ENCODE data around the gene OLFM4.

OLFM4 gene

DNA sequence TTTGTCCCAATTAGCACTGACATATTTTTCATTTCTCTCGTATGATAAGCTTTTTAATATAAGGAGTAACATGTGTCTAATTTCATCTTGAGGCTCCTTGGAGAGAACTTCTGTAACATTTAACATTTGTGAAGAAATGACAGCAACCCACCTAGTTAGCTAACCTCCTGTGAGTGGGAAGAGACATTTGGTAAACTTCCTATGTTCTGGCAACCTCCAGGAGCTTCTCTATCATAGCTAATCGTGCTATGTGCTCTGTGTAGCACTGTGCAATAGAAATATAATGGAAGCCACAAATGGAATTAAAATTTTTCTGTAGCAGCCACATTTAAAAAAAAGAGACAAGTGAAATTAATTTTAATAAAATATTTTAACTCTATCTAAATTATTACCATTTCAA is 5.4 kb upstream of the OLFM4 start:
- no peak overlapping the region for H3K56ac ChIP-seq (ENCODE audit: low read length)
- DNase-seq, result no peak
- H3K18ac ChIP-seq (ENCODE audit: low read length), result no peak overlapping the region
- no peak overlapping the region for H2AK5ac ChIP-seq (ENCODE audit: low read length)
- WGBS (ENCODE audit: extremely low coverage, insufficient coverage, low lambda C conversion rate), result no CpG with 5 or more reads among the region's 2 CpGs
- no peak overlapping the region for H2BK15ac ChIP-seq (replicated peaks; ENCODE audit: low read depth)
- no peaks in the 10 kb centered on the region for H3K36me3 ChIP-seq (ENCODE audit: control insufficient read depth, insufficient read depth, low read length)
- no peak overlapping the region for H2BK5ac ChIP-seq (ENCODE audit: low read length)
- no peak overlapping the region for H2BK120ac ChIP-seq (ENCODE audit: low read depth, low read length)
- H3K4ac ChIP-seq (ENCODE audit: low read depth, low read length), result no peak overlapping the region
- no peak overlapping the region for H4K5ac ChIP-seq (ENCODE audit: low read length)
- H3K23ac ChIP-seq (ENCODE audit: low read length), result no peak overlapping the region
- no peaks in the 10 kb centered on the region for H3K27me3 ChIP-seq (ENCODE audit: insufficient read depth, low read length, poor library complexity)
- no peaks in the 10 kb centered on the region for H3K79me1 ChIP-seq (ENCODE audit: low read length)
- H3K9ac ChIP-seq (ENCODE audit: low read length), result no peak overlapping the region
- H3K4me2 ChIP-seq (ENCODE audit: low read length), result no peak overlapping the region
- H3K4me1 ChIP-seq (ENCODE audit: control insufficient read depth, low read depth, low read length), result no peaks in the 10 kb centered on the region
- no peak overlapping the region for H3K27ac ChIP-seq (ENCODE audit: low read depth, low read length)
- H3K79me2 ChIP-seq (ENCODE audit: control insufficient read depth, insufficient read depth, low read length), result no peaks in the 10 kb centered on the region
- no peak overlapping the region for H4K8ac ChIP-seq (ENCODE audit: low read depth, low read length)
- H3K4me3 ChIP-seq (ENCODE audit: low read length), result no peak overlapping the region

DNA sequence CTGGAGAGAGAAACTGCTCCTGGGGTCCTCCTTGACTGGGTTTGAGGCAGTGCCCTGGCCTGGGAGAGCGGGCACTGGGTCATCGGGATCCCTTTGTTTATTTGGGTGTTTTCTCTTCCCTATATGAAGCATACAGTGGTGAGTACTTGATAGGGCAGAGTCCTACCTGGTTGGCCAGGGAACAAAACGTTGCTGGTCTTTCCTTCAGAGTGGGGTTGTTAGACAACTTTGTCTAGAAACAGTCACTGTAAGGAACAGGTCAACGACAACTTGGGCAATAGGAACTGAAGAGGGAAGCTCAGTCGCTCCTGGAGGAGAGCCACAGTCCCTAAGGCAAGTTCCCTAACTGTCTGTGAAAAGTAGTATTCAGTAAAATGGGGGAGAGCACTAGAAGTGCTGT is 550 bp upstream of the OLFM4 start:
- Histone ChIP-seq H3K27ac (ENCODE audit: low read depth, low read length) (no peak overlapping the region), H3K56ac (ENCODE audit: low read length) (no peak overlapping the region), H3K4me2 (ENCODE audit: low read length) (no peak overlapping the region), H2BK5ac (ENCODE audit: low read length) (no peak overlapping the region), H2BK120ac (ENCODE audit: low read depth, low read length) (no peak overlapping the region), H2BK15ac (replicated peaks; ENCODE audit: low read depth) (no peak overlapping the region), H3K27me3 (ENCODE audit: insufficient read depth, low read length, poor library complexity) (peaks cover 2% of the 10 kb centered on the region), H3K36me3 (ENCODE audit: control insufficient read depth, insufficient read depth, low read length) (no peaks in the 10 kb centered on the region), H4K8ac (ENCODE audit: low read depth, low read length) (no peak overlapping the region), H3K79me1 (ENCODE audit: low read length) (no peaks in the 10 kb centered on the region), H4K5ac (ENCODE audit: low read length) (no peak overlapping the region), H3K4ac (ENCODE audit: low read depth, low read length) (no peak overlapping the region), H3K23ac (ENCODE audit: low read length) (no peak overlapping the region), H3K4me3 (ENCODE audit: low read length) (no peak overlapping the region), H3K9ac (ENCODE audit: low read length) (no peak overlapping the region), H3K79me2 (ENCODE audit: control insufficient read depth, insufficient read depth, low read length) (no peaks in the 10 kb centered on the region), H3K18ac (ENCODE audit: low read length) (no peak overlapping the region), H3K4me1 (ENCODE audit: control insufficient read depth, low read depth, low read length) (no peaks in the 10 kb centered on the region), H2AK5ac (ENCODE audit: low read length) (no peak overlapping the region)
- WGBS (ENCODE audit: extremely low coverage, insufficient coverage, low lambda C conversion rate), result no CpG with 5 or more reads among the region's 5 CpGs
- DNase-seq, result no peak

DNA sequence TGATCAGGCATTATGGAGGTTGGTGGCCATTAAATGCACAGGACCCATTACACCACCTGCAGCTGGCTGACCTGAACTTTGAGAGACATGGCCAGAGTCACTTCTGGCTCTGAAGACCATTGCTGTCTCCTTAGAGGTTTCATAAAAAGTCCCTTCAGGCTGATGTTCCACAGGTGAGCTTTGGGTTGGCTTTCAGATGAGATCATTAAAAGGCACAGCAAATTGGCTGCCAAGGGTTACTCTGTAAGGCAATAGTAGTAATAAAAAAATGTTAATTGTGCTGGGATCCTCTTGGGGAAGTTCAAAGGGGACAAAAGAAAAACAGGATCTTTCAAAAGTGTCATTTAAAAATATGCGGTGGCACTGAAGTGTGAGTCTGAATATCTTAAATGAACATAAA is 4.2 kb downstream of the OLFM4 start:
- Histone ChIP-seq H2AK5ac (ENCODE audit: low read length) (no peak overlapping the region), H3K27ac (ENCODE audit: low read depth, low read length) (no peak overlapping the region), H3K27me3 (ENCODE audit: insufficient read depth, low read length, poor library complexity) (peaks cover 2% of the 10 kb centered on the region), H4K5ac (ENCODE audit: low read length) (no peak overlapping the region), H3K56ac (ENCODE audit: low read length) (no peak overlapping the region), H3K36me3 (ENCODE audit: control insufficient read depth, insufficient read depth, low read length) (no peaks in the 10 kb centered on the region), H4K8ac (ENCODE audit: low read depth, low read length) (no peak overlapping the region), H2BK15ac (replicated peaks; ENCODE audit: low read depth) (no peak overlapping the region), H3K79me2 (ENCODE audit: control insufficient read depth, insufficient read depth, low read length) (no peaks in the 10 kb centered on the region), H3K23ac (ENCODE audit: low read length) (no peak overlapping the region), H2BK5ac (ENCODE audit: low read length) (no peak overlapping the region), H3K4me2 (ENCODE audit: low read length) (no peak overlapping the region), H3K79me1 (ENCODE audit: low read length) (no peaks in the 10 kb centered on the region), H2BK120ac (ENCODE audit: low read depth, low read length) (no peak overlapping the region), H3K18ac (ENCODE audit: low read length) (no peak overlapping the region), H3K9ac (ENCODE audit: low read length) (no peak overlapping the region), H3K4me1 (ENCODE audit: control insufficient read depth, low read depth, low read length) (no peaks in the 10 kb centered on the region), H3K4ac (ENCODE audit: low read depth, low read length) (no peak overlapping the region), H3K4me3 (ENCODE audit: low read length) (no peak overlapping the region)
- no peak for DNase-seq
- WGBS (ENCODE audit: extremely low coverage, insufficient coverage, low lambda C conversion rate), result no CpG with 5 or more reads among the region's 1 CpG

DNA sequence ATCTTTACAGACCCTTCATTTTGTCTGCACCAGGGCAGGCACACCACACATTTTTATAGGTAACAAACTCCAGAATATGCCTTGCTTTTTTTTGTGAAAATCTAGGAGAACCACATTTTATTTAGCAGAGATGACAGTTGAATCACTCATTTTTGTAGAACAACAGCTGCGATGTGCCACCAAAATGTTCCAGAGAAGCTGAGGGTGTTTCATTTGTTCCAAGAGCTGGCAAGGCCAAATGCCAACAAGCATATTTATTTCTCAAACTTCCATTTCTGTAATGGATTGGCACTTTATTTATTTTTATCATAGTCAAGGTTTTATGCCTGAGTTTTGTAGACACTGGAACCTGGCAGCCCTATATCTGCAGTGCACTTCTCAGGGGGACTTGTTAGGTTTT is 10.4 kb downstream of the OLFM4 start:
- H3K4me3 ChIP-seq (ENCODE audit: low read length), result no peak overlapping the region
- no peak overlapping the region for H3K9ac ChIP-seq (ENCODE audit: low read length)
- no peak overlapping the region for H4K5ac ChIP-seq (ENCODE audit: low read length)
- no peak overlapping the region for H4K8ac ChIP-seq (ENCODE audit: low read depth, low read length)
- H2AK5ac ChIP-seq (ENCODE audit: low read length), result no peak overlapping the region
- no peak overlapping the region for H2BK15ac ChIP-seq (replicated peaks; ENCODE audit: low read depth)
- H3K79me2 ChIP-seq (ENCODE audit: control insufficient read depth, insufficient read depth, low read length), result no peaks in the 10 kb centered on the region
- no peaks in the 10 kb centered on the region for H3K79me1 ChIP-seq (ENCODE audit: low read length)
- H3K4me2 ChIP-seq (ENCODE audit: low read length), result no peak overlapping the region
- no peak overlapping the region for H3K56ac ChIP-seq (ENCODE audit: low read length)
- no peaks in the 10 kb centered on the region for H3K27me3 ChIP-seq (ENCODE audit: insufficient read depth, low read length, poor library complexity)
- no peak overlapping the region for H3K23ac ChIP-seq (ENCODE audit: low read length)
- H2BK120ac ChIP-seq (ENCODE audit: low read depth, low read length), result no peak overlapping the region
- no peak overlapping the region for H3K18ac ChIP-seq (ENCODE audit: low read length)
- no peak for DNase-seq
- no CpG with 5 or more reads among the region's 1 CpG for WGBS (ENCODE audit: extremely low coverage, insufficient coverage, low lambda C conversion rate)
- no peaks in the 10 kb centered on the region for H3K4me1 ChIP-seq (ENCODE audit: control insufficient read depth, low read depth, low read length)
- no peak overlapping the region for H2BK5ac ChIP-seq (ENCODE audit: low read length)
- no peak overlapping the region for H3K27ac ChIP-seq (ENCODE audit: low read depth, low read length)
- no peak overlapping the region for H3K4ac ChIP-seq (ENCODE audit: low read depth, low read length)
- H3K36me3 ChIP-seq (ENCODE audit: control insufficient read depth, insufficient read depth, low read length), result no peaks in the 10 kb centered on the region

DNA sequence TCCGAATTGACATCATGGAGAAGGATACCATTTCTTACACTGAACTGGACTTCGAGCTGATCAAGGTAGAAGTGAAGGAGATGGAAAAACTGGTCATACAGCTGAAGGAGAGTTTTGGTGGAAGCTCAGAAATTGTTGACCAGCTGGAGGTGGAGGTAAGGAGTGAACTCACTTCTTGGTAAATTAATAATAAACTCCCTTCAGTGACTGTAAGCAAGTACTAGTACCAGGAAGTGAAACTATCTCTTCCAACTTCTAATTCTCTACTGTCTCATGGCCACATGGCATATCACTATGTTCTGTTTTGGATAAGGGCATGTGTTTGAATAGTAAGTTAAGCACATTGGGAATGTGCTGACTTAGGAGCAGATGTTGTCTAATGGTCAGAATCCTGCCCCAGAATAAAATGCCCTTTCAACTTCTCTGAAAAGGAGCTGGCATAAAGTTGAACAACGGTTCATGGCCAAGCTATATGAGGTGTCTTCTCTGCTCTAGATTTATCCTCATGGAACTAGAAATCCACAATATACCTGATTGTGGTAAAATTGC is 13.4 kb downstream of the OLFM4 start:
- H2AK5ac ChIP-seq (ENCODE audit: low read length), result no peak overlapping the region
- H3K4me1 ChIP-seq (ENCODE audit: control insufficient read depth, low read depth, low read length), result no peaks in the 10 kb centered on the region
- no peak overlapping the region for H3K23ac ChIP-seq (ENCODE audit: low read length)
- H3K27ac ChIP-seq (ENCODE audit: low read depth, low read length), result no peak overlapping the region
- no peak overlapping the region for H3K9ac ChIP-seq (ENCODE audit: low read length)
- no peak for DNase-seq
- H3K4me2 ChIP-seq (ENCODE audit: low read length), result no peak overlapping the region
- no peak overlapping the region for H3K56ac ChIP-seq (ENCODE audit: low read length)
- H3K27me3 ChIP-seq (ENCODE audit: insufficient read depth, low read length, poor library complexity), result no peaks in the 10 kb centered on the region
- H2BK120ac ChIP-seq (ENCODE audit: low read depth, low read length), result no peak overlapping the region
- no peaks in the 10 kb centered on the region for H3K36me3 ChIP-seq (ENCODE audit: control insufficient read depth, insufficient read depth, low read length)
- no peak overlapping the region for H2BK15ac ChIP-seq (replicated peaks; ENCODE audit: low read depth)
- H3K79me1 ChIP-seq (ENCODE audit: low read length), result no peaks in the 10 kb centered on the region
- no peak overlapping the region for H3K4ac ChIP-seq (ENCODE audit: low read depth, low read length)
- no peaks in the 10 kb centered on the region for H3K79me2 ChIP-seq (ENCODE audit: control insufficient read depth, insufficient read depth, low read length)
- H2BK5ac ChIP-seq (ENCODE audit: low read length), result no peak overlapping the region
- no CpG with 5 or more reads among the region's 3 CpGs for WGBS (ENCODE audit: extremely low coverage, insufficient coverage, low lambda C conversion rate)
- no peak overlapping the region for H4K8ac ChIP-seq (ENCODE audit: low read depth, low read length)
- no peak overlapping the region for H3K18ac ChIP-seq (ENCODE audit: low read length)
- H3K4me3 ChIP-seq (ENCODE audit: low read length), result no peak overlapping the region
- H4K5ac ChIP-seq (ENCODE audit: low read length), result no peak overlapping the region

DNA sequence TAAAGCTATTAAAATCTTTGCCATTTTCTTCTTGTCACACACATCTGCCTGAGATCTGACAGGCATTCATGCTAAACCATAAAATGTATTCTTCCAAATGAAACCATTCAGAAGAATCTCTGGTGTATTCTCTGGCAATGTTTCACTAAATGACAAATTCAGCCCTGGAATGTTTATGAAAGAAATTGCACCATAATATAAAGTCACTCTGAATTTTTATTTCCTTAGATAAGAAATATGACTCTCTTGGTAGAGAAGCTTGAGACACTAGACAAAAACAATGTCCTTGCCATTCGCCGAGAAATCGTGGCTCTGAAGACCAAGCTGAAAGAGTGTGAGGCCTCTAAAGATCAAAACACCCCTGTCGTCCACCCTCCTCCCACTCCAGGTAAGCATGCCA is 14.3 kb downstream of the OLFM4 start:
- no peak overlapping the region for H3K4me3 ChIP-seq (ENCODE audit: low read length)
- WGBS (ENCODE audit: extremely low coverage, insufficient coverage, low lambda C conversion rate), result no CpG with 5 or more reads among the region's 4 CpGs

More for the DNA sequence above, 14.3 kb downstream of the OLFM4 start:
- Histone ChIP-seq H3K23ac (ENCODE audit: low read length) (no peak overlapping the region), H3K27ac (ENCODE audit: low read depth, low read length) (no peak overlapping the region), H3K56ac (ENCODE audit: low read length) (no peak overlapping the region), H3K4me1 (ENCODE audit: control insufficient read depth, low read depth, low read length) (no peaks in the 10 kb centered on the region), H3K27me3 (ENCODE audit: insufficient read depth, low read length, poor library complexity) (no peaks in the 10 kb centered on the region), H3K36me3 (ENCODE audit: control insufficient read depth, insufficient read depth, low read length) (no peaks in the 10 kb centered on the region), H2BK15ac (replicated peaks; ENCODE audit: low read depth) (no peak overlapping the region), H3K9ac (ENCODE audit: low read length) (no peak overlapping the region), H3K79me1 (ENCODE audit: low read length) (no peaks in the 10 kb centered on the region), H3K79me2 (ENCODE audit: control insufficient read depth, insufficient read depth, low read length) (no peaks in the 10 kb centered on the region), H3K18ac (ENCODE audit: low read length) (no peak overlapping the region), H2BK120ac (ENCODE audit: low read depth, low read length) (no peak overlapping the region), H4K5ac (ENCODE audit: low read length) (no peak overlapping the region), H3K4me2 (ENCODE audit: low read length) (no peak overlapping the region), H2BK5ac (ENCODE audit: low read length) (no peak overlapping the region), H2AK5ac (ENCODE audit: low read length) (no peak overlapping the region), H4K8ac (ENCODE audit: low read depth, low read length) (no peak overlapping the region), H3K4ac (ENCODE audit: low read depth, low read length) (no peak overlapping the region)
- DNase-seq, result no peak
